Measurements from ENCODE around the gene EPM2A.

EPM2A gene

DNA sequence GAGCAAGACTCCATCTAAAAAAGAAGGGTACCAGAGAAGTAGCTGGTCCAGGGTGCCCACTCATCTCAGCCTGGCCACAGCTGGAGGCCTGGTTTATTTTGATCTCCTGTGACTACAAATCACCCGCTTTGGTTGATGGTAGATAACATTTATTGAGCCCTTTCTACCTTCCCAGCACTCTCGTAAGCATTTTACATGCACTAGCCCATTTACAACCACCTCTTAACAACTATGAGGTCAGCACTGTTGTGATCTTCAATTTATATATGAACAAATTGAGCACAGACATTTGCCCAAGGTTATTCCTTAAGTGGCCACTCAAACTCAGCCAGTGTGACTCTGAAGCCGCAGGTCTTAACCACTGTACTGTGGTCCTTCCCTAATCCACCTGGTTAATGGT, 104.7 kb downstream of the EPM2A start:
- DNase-seq = no peak
- intact Hi-C loops (cut with DNase I) = loop anchor here (10.0 kb wide), 1 partner anchor 1046 kb away; no protein-coding TSS in a partner anchor

DNA sequence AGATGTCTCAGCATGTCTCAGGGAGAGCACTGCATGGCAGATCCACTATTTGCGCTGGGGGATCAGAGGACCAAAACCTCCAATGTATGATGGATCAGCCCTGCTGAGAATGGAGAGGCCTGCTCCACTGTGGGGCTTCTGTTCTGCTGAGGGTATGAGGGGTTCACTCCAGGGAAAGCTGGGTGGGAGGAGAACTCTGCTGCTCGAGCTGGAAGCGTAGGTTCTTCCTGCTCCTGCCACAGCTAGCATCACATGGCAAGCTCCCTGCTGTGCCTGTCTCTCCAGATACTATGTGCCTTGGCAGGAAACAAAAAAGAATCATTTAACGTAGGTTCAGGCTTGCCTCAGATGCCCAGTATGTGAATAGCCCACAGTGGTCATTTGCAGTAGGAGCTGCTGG, 105.8 kb downstream of the EPM2A start:
- intact Hi-C loops (cut with DNase I) = no loop called here

DNA sequence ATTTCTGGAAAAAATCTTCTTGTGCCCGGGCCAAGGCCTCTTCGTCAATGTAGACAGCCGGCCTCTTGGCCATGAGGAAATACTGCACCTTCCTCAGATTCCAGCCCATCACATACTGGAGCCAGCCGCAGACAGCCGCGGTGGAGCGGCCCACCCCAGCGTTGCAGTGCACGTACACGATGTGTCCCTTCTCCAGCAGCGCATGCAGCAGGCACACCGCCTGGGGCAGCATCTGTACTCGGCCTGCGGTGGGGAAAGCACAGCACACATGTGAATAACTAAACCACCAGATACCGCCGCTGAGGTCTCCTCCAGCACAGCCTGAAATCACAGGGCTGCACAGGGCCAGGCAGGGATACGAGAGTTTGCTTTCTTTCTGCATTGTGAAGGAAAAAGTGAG, 107.9 kb downstream of the EPM2A start:
- no peak for DNase-seq
- intact Hi-C loops (cut with DNase I) = no loop called here

More for the DNA sequence above, 105.8 kb downstream of the EPM2A start:
- DNase-seq = peak in 39 of 42 donors; percentile 18 to 92 (median 63)

DNA sequence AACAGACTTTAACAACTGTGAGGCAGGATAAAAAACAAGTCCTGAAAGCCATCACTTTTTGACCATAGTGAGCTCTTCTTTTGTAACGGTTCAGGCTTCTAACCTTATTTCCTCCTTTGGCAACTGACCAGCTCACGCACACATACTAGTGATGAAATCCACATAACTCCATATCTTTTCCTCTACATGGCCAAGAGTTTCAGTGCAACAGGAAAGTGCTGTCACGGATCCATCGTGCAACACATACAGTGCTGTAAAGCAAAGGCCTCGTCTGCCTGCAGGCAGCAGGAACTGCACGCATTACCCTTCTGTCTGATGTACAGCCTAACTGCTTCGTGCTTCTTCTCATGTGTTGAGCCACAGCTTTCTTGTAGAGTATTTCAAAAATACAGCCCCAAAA, 108.5 kb downstream of the EPM2A start:
- intact Hi-C loops (cut with DNase I) = no loop called here
- DNase-seq = no peak

DNA sequence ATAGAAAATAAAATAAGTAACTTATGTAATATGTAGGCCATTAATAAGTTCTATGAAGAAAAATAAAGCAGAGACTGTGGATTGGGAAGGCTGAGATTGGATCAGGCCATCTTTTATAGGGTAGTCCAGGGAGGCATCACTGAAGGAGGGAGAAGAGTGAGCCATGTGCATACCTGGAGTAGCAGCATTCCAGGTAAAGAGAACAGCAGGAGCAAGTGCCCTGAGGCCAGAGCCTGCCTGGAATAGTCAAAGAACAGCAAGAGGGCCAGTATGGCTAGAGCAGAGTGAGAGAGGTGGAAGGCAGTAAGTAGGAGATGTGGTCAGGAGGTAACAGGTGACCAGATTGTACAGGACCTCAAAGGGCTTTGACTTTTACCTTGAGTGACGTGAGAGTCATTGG, 112.1 kb downstream of the EPM2A start:
- intact Hi-C loops (cut with DNase I) = no loop called here
- no peak for DNase-seq

DNA sequence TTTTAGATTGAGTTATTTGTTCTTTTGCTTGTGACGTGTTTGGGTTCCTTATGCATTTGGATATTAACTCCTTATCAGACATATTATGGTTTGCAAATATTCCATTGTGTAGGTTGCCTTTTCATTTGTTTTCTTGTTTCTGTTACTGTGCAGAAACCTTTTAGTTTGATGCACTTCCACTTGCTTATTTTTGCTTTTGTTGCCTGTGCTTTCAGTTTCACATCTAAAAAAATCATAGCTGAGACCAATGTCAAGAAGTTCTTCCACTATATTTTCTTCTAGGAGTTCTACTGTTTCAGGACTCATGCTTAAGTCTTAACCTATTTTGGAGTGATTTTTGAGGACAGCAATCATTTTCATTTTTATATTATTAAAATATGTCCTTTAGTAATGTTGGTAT, 113.5 kb downstream of the EPM2A start:
- intact Hi-C loops (cut with DNase I) = no loop called here
- DNase-seq = no peak

DNA sequence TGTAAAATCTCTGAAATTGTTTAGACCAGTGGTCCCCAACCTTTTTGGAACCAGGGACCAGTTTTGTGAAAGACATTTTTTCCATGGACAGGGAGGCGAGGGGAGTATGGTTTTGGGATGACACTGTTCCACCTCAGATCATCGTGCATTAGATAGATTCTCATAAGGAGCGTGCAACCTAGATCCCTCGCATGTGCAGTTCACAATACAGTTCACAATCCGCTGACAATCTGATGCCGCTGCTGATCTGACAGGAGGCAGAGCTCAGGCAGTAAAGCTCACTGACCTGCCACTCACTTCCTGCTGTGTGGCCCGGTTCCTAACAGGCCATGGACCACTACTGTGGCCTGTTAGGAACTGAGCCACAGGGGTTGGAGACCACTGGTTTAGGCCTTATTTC, 115.2 kb downstream of the EPM2A start:
- intact Hi-C loops (cut with DNase I) = no loop called here
- DNase-seq = no peak

DNA sequence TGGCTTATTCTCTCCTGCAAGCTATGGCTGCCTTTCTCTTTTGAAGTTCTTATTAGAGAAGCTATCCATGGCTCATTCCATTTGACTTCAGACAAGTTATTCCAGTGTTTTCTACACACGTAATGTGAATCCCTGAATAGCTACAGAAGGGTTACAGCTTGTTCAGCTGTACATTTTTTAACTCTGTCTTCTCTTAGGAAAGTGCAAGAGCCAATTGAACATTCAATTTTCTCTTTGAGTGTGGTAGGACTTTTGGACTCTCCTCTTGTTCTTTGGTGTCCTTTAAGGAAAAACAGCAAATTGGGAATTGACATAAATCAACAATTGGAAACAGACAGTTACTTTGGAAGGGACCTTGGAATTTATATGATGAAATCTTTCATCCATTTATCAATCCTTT, 125.8 kb downstream of the EPM2A start:
- intact Hi-C loops (cut with DNase I) = no loop called here
- no peak for DNase-seq

DNA sequence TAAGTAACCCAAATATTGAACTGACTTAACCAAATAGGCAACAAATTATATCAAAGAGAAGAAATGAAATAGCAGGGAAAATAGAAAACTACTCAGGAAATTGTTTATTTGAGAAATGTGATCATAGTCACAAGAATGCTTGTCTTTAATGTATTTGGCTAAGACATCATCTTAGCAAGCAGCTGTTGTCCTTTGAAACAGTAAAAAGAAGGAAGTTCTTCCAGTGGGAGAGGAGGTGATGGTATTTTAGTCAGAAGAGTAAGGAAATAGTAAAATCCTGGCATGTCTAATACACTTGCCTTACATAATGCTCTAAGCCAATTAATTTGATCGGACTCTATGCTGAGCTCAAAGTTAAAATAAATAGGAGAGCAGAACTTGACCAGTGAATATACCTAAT, 126.5 kb downstream of the EPM2A start:
- intact Hi-C loops (cut with DNase I) = no loop called here
- DNase-seq = no peak

DNA sequence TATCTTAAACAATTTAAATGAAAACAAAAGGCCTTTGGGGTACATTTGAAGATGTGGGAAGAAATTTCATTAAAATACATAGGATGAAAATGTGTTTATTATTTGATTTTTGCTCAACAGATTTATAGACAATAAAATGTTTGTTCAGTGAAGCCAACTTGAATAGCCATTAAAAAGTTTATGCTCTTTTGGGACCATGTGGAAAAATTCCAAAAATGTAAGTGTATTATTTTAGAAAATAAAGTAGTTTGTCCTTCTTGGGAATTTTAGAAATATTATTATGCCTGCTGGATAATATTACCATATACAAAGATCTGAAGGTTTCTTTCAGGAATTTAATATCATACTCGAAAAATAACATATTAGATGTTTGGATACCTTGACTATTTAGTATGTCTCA, 131.3 kb downstream of the EPM2A start:
- intact Hi-C loops (cut with DNase I) = no loop called here
- no peak for DNase-seq

DNA sequence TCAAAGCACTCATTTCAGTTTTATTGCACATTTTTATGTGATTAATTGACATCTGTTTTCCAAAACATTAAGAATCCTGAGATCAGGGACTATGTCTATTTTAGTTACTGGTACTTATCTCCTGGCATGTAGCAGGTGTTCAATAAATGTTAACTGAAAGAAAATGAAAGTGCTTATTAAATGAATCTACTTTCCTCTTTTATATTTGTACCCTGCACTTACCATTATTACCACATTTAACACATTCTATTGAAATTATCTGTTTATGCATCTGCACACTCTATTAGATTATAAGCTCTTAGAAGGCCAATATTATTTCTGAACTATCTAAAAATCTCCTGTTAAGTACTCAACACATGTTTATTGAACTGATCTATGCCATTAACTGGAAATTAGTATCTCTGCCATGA, 131.9 kb downstream of the EPM2A start:
- intact Hi-C loops (cut with DNase I) = no loop called here
- DNase-seq = no peak

DNA sequence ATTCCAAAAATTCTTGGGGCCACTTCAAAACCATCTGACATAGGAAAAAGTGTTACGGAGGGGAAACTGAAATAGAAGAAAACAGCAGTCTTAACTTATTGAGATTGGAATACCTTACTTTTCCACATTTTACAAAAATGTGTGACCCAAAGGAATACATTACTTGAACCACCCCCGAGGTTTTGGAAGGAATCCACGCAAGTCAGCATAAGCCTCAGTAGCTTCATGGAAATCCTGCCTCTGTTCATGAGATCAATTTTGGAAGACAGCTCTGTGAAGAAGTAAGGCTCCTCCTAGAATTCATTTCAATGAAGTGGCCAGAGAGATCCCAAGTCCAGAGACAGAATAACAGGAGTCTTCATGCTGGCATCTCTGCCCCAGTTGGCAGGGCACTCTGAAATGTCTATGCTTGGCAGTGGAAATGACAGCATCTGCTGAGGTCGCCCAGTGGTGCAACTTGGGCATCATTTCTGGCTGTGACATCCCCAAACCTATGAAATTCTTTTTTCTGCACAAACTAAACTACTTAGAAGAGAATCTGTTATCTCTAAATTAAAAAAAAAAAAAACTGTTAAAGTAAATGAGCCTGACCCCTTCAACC, 132.5 kb downstream of the EPM2A start:
- intact Hi-C loops (cut with DNase I) = no loop called here
- DNase-seq = no peak

DNA sequence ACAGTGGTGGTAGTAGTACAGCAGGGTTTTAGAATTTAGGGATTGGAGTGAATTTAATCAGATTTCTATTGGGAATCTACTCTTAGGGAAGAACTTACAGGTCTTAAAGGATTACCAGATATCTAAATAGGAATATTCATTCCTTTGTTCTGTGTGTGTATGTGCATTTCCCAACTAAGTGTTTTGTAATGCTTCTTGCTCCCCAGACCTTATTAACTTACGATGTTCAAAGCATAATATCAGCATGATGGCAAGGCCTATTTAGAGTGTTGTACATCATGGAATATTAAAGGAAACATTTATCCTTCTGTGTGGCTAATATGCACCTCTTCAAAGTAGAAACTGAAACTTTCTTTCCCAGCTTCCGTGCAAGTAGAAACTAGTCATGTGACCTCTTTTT, 133.9 kb downstream of the EPM2A start:
- intact Hi-C loops (cut with DNase I) = no loop called here
- no peak for DNase-seq

DNA sequence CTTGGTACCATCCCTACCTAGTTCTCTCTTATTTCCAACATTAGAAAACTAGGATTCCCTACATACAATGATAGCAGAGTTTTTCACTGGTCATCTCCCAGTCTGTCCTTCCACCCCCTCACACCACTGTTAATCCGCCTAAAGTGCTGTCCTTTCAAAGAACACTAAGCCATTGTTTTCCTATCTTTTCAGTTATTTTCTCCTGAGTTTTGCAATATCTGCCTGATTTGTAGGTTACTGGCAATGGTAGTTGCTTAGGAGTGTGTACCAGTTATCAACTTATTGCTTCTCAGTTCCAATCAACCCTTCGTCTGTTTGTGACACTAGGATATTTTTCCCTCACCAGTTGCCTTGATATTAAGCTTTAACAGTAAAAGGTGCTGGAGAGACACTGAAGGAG, 135.0 kb downstream of the EPM2A start:
- intact Hi-C loops (cut with DNase I) = no loop called here
- no peak for DNase-seq

DNA sequence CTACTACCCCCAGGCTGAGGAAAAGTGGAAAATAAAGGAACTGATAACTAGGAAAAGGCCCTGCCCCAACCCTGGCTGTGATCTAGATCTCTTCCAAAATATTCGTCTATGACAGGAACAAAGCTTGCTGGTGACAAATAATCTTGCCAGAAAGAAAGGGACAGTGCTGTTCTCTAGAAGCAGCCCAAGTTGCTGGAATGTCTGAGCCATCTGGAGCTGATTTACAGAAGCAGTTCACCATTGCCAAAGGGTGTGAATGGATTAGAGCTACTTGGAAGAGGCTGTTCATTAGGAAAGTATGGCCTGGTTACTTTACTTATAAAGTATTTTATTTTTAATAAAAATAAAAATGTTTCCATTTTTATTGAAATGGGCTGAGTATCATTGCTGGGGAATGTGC, 146.3 kb downstream of the EPM2A start:
- intact Hi-C loops (cut with DNase I) = no loop called here
- no peak for DNase-seq

DNA sequence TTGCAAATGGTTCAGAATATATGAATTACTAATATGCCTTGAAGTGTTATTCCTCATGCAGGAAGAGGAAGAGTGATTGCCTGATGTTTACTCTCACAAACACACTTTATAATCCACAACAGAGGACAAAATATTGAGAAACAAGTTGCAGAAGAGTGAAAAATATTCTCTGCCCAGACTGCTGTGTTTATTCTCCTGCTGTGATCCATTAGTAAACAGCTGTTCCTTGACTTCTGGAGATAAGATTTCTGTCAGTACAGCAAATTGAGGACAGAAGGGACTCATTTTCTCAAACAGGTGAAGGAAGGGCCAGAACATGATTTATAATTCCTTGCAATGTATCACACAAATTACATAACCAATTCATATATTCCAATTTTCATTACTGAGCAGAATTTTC, 148.0 kb downstream of the EPM2A start:
- intact Hi-C loops (cut with DNase I) = no loop called here
- DNase-seq = no peak

DNA sequence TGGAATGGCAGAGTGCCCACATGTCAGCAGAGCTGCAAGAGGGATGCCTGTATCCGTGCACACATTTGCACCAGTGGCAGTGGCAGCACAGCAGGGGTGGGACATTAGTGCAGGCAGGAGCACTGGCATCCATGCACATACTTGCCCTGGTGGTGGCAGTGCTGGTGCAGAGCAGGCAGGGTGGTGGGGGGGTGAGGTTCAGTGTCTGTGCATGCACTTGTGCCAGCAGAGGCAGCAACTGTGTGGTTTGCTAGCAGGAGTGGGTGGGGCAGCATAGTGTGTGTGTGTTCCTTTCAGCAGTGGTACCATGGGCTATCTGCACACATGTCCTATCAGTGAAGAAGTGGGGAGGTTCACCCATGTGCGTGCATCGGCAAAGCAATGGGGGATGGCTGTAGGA, 151.6 kb downstream of the EPM2A start:
- intact Hi-C loops (cut with DNase I) = no loop called here
- DNase-seq = no peak
